ENCODE results near the gene SCAMP2. TPM values are rescaled to one million over a fixed set of nuclear protein-coding genes. Genes with fewer than 3 reads are reported as not detected.

The SCAMP2 gene
- total and polyA plus RNA-seq, 4 donors: 51.2 to 122 (median 82.7) TPM

DNA sequence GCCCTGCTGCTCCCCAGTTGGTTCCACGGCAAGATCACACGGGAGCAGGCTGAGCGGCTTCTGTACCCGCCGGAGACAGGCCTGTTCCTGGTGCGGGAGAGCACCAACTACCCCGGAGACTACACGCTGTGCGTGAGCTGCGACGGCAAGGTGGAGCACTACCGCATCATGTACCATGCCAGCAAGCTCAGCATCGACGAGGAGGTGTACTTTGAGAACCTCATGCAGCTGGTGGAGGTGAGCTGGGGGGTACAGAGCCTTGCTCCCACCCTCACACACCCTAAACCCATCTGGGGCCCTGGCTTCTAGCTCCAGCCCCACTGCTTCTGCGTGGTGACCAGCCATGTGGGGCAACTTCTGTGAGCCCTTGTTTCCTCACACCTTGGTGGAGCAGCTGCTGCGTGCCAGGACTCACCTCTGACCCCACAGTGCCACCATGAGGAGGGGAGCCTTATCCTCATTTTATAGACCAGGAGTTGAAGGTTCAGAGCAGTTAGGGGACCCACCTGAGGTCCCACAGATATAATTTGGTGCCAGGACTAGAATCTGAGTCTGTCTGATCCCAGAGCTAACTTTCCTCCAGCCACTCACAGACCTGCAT lies 73.8 kb downstream of the SCAMP2 start:
- no peaks in the 10 kb centered on the region for H3K27me3 ChIP-seq (ENCODE audit: control insufficient read depth in 3 of 3, insufficient read depth in 3 of 3, low read length in 2 of 3)
- DNase-seq (no peak), ATAC-seq (ENCODE audit: insufficient read depth, low FRiP score) (no peak)
- TF ChIP-seq, protein P1, sequence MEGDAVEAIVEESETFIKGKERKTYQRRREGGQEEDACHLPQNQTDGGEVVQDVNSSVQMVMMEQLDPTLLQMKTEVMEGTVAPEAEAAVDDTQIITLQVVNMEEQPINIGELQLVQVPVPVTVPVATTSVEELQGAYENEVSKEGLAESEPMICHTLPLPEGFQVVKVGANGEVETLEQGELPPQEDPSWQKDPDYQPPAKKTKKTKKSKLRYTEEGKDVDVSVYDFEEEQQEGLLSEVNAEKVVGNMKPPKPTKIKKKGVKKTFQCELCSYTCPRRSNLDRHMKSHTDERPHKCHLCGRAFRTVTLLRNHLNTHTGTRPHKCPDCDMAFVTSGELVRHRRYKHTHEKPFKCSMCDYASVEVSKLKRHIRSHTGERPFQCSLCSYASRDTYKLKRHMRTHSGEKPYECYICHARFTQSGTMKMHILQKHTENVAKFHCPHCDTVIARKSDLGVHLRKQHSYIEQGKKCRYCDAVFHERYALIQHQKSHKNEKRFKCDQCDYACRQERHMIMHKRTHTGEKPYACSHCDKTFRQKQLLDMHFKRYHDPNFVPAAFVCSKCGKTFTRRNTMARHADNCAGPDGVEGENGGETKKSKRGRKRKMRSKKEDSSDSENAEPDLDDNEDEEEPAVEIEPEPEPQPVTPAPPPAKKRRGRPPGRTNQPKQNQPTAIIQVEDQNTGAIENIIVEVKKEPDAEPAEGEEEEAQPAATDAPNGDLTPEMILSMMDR (IDR thresholded peaks at IDR 0.05; ENCODE audit: control extremely low read depth, extremely low read depth): no peak
- no peak overlapping the region for H3K9ac ChIP-seq (ENCODE audit: insufficient read depth in 1 of 2, low read length in 2 of 2)
- 84% methylated on average over 16 of the region's 16 CpGs for WGBS, 2 donors
- H3K27ac ChIP-seq (ENCODE audit: low read depth in 1 of 2, low read length in 1 of 2): peak overlapping the region in 1 of 2 donors; percentile 20
- peaks cover 0 to 6% (median 0%) of the 10 kb centered on the region in 5 donors for H3K4me1 ChIP-seq (ENCODE audit: control insufficient read depth in 5 of 5, insufficient read depth in 5 of 5, low read length in 5 of 5)
- H3K36me3 ChIP-seq (ENCODE audit: control insufficient read depth in 4 of 4, insufficient read depth in 4 of 4, low read length in 4 of 4): peaks cover 3 to 50% (median 9%) of the 10 kb centered on the region in 4 donors
- H3K9me3 ChIP-seq (ENCODE audit: control insufficient read depth in 4 of 4, insufficient read depth in 3 of 4, low read length in 3 of 4): no peaks in the 10 kb centered on the region
- no peak overlapping the region for H3K4me3 ChIP-seq

DNA sequence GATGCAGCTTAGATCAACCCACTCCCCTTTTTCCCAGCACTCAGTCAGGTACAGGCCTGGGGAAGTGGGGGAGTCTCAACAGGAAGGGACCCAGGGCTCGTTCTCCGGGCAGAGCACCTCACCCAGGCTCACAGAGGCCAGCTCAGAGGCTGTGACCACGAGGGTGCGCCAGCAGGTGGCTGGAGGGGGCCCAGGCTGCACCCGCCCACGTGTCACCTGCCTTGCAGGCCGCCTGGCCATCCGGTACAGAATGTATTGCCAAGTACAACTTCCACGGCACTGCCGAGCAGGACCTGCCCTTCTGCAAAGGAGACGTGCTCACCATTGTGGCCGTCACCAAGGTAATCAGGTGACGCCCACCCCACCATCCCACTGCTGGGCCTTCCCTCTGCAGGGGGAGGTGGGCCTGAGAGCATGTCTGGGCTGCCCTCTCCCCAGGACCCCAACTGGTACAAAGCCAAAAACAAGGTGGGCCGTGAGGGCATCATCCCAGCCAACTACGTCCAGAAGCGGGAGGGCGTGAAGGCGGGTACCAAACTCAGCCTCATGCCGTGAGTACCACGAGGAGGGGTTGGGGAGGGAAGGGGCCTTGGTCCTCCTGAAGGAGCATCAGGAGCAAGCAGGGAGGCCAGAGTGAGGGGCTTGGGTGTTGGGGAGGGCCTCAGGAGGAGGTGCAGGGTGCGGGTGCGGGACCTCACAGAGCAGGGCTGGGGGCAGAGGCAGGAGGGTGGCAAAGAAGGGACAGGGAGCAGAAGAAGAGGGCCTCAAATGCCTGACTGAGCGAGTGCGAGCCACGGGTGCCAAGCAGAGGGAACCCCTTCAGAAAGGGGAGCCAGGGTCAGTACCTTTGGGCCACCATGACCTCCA lies 74.5 kb downstream of the SCAMP2 start:
- 81 to 84% methylated on average over 25 of the region's 25 CpGs for WGBS, 2 donors
- Histone ChIP-seq H3K4me3 (no peak overlapping the region), H3K9me3 (ENCODE audit: control insufficient read depth in 4 of 4, insufficient read depth in 3 of 4, low read length in 3 of 4) (no peaks in the 10 kb centered on the region), H3K27ac (ENCODE audit: low read depth in 1 of 2, low read length in 1 of 2) (no peak overlapping the region), H3K4me1 (ENCODE audit: control insufficient read depth in 5 of 5, insufficient read depth in 5 of 5, low read length in 5 of 5) (peaks cover 0 to 7% (median 0%) of the 10 kb centered on the region in 5 donors), H3K36me3 (ENCODE audit: control insufficient read depth in 4 of 4, insufficient read depth in 4 of 4, low read length in 4 of 4) (peaks cover under 1 to 47% (median 8%) of the 10 kb centered on the region in 4 donors), H3K27me3 (ENCODE audit: control insufficient read depth in 3 of 3, insufficient read depth in 3 of 3, low read length in 2 of 3) (no peaks in the 10 kb centered on the region), H3K9ac (ENCODE audit: insufficient read depth in 1 of 2, low read length in 2 of 2) (no peak overlapping the region)
- ATAC-seq (ENCODE audit: insufficient read depth, low FRiP score): no peak
- no peak for DNase-seq
- TF ChIP-seq, protein P1 (IDR thresholded peaks at IDR 0.05; ENCODE audit: control extremely low read depth, extremely low read depth): no peak

DNA sequence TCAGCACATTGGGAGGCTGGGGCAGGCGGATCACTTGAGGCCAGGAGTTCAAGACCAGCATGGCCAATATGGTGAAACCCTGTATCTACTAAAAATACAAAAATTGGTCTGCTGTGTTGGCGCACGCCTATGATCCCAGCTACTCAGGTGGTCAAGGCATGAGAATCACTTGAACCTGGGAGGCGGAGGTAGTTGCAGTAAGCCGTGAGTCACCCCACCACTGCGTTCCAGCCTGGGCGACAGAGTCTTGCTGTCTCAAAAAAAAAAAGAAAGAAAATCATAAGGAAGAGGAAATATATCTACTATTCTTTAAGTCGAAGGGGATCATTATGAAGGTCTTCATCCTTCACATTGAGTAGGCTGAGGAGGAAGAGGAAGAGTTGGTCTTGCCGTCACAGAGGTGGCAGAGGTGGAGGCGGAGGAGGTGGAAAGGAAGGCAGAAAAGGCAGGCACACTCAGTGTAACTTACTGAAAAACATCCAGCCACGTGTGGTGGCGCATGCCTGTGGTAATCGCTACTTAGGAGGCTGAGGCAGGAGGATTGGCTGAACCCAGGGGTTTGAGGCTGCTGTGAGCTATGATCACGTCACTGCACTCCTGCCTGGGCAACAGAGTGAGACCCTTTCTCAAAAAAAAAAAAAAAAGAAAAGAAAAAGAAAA lies 77.1 kb downstream of the SCAMP2 start:
- Histone ChIP-seq H3K9me3 (ENCODE audit: control insufficient read depth in 4 of 4, insufficient read depth in 3 of 4, low read length in 3 of 4) (no peaks in the 10 kb centered on the region), H3K4me3 (no peak overlapping the region), H3K27ac (ENCODE audit: low read depth in 1 of 2, low read length in 1 of 2) (no peak overlapping the region), H3K9ac (ENCODE audit: insufficient read depth in 1 of 2, low read length in 2 of 2) (no peak overlapping the region), H3K4me1 (ENCODE audit: control insufficient read depth in 5 of 5, insufficient read depth in 5 of 5, low read length in 5 of 5) (peaks cover 0 to 17% (median 0%) of the 10 kb centered on the region in 5 donors), H3K36me3 (ENCODE audit: control insufficient read depth in 4 of 4, insufficient read depth in 4 of 4, low read length in 4 of 4) (peaks cover 0 to 24% (median 4%) of the 10 kb centered on the region in 4 donors), H3K27me3 (ENCODE audit: control insufficient read depth in 3 of 3, insufficient read depth in 3 of 3, low read length in 2 of 3) (no peaks in the 10 kb centered on the region)
- TF ChIP-seq, protein P1 (IDR thresholded peaks at IDR 0.05; ENCODE audit: control extremely low read depth, extremely low read depth): no peak
- DNase-seq: no peak
- ATAC-seq (ENCODE audit: insufficient read depth, low FRiP score): no peak
- WGBS, 2 donors: 86 to 88% methylated on average over 14 of the region's 14 CpGs

Data from lung (tissue), 12 donors.